HS-27A (cell line): ENCODE measurements around the gene NRP2.

Experiments used
- DNase-seq: peaks from one replicate; pipeline ENCODE4 v3.0.0-alpha.2; 2012; ENCODE audit warnings: low read depth, missing footprints

Gene NRP2

GRCh38 chr2:205706769-205707381, 24.6 kb downstream of the NRP2 start:
- DNase-seq: no peak

GRCh38 chr2:205708231-205708631, 25.9 kb downstream of the NRP2 start:
- no peak for DNase-seq

DNA sequence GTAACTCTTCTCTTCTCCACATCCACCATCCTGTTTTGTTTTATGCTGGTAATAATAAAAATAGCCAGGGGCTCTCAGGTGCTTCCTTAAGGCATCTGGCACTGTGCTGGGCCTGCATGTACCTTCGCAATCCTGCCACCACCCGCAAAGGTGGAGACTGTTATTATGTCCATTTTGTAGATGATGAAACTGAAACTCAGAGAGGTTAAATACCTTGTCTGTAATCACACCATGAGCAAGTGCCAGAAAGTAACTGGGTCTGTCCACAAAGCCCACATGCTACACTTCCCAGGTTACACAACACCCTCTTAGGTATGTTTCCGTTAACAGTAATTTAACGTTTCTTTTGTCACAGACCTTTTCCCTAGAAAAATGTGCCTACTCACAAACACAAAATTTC, 27.0 kb downstream of the NRP2 start:
- DNase-seq: no peak

- no peak for DNase-seq
These were observed 30.2 kb downstream of the NRP2 start for GRCh38 chr2:205712508-205712907.

- no peak for DNase-seq
These were observed 30.8 kb downstream of the NRP2 start for GRCh38 chr2:205713086-205713485.

DNA sequence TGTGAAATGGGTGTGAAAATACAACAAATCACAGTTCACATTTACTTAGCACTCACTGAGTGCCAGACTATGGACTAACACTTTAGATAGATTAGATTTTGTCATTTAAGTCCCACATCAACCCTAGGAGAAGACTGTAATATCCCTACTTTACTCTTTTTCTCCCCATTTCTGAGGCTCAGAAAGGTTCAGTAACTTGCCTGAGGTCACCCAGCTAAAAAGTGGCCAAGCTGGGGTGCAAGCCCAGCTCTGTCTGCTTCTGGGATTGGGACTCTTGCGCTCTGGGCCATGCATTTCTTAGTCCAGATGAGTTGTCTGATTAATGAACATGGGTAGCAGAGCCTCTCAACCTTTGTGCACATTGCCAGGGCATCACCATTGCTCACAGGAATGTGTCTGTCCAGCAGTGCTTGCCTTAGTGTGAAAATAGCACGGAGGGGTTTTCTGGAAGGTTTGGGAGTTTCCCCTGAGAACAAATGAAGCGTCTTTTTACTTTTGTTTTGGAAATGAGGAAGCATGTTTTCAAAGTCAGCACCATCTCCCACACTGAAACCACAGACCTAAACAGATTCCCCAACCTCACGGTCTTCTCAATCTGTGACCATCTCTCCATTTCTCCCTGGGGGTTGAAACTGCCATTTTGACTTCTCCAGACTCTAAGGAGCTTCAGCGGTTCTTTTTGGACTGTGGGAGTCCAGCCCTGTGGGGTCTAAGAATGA, 31.9 kb downstream of the NRP2 start:
- no peak for DNase-seq

DNA sequence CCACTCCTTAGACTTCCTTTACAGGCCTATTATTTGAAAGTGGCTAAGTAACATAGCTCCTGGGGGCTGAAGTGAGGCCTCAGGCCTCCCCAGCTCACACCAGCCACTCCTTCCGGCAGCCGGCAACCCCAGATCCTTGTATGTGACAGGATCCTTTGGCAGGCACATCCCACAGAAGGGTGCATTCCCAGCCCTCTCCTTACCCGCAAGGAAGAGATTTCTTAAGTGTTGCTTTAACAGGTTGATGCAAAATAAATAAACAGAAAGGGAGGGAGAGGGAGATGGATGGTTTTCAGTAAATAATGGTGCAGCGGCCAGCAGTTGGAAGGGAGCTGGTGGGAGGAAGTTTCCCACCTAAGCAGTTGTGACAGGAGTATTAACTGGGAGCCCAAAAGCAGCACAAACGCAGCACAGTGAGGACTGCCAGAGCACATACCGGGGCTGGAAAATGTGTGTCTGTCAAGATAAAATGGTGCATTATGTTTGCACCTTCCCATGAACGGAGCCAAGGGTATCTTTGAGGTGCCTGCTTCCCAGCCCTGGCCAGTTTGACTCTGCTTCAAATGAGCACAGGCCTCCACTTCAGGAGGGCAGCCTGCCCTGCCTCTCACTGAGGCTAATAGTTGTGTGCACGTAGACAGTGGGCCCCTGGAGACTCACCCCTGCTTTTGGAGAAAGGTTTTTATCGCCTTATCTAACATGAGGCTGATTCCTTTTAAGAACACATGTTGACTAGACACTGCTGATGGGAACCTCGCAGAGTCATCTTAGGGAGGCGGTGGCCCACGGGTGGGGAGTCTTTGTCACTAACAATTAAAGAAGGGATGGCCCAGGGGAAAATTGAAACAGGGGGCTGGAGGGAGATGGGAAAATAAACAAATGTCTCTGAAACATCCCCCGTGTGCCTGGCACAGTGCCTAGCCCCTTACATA, 32.8 kb downstream of the NRP2 start:
- no peak for DNase-seq

DNA sequence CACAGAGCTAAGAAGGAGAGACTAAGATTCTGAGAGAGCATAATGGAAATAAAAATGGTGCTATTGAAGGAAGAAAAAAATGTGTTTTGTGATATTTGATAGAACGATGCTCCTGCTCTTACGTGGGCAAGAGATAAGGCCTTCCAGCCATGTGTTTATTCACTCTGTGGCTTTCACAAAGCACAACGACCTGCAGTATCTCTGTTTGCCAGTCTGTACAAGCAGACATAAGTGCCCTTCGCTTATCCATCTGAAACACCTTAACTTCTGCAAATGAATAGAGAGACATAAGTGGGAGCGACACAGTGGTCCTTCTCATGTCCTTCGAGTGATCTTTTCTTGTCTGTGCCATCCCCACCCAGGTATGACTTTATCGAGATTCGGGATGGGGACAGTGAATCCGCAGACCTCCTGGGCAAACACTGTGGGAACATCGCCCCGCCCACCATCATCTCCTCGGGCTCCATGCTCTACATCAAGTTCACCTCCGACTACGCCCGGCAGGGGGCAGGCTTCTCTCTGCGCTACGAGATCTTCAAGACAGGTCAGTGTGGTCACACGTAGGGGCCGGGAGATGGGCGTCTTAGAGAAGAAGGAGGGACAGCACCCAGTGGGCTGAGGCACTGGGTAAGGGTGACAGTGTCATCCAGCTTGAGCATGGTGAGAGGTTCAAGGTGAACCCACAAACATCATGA, 33.7 kb downstream of the NRP2 start:
- no peak for DNase-seq

DNA sequence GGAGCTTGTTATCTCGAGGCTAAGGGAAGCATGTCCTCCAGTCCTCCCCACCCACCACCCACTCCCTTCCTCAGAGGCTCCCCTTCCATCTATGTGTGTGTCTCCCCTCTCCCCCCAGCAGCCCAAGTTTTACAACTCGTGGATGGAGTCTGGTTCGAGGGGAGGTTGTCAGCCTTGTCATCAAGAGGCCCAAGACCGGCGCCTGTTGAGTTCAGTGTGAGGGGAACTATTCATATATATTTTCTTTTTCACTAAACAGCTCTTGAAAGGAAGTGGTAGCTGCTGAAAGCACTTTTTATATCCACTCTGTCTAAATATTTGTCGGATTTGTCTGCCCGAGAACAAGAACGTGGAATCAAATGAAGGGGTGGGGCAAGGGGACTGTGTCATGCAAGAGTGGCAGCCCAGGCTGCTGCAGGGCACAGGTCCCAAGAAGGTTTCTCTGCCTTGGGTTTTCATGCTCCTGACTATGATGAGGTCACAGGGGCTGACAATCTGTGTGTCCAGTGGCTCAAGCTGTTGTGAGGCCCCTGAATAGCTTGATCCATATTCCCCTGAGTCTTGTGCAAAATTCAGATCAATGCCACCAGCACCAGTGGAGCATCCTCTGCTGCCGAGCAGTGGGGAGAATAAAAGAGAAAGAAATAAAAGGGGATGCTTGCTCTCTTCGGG, 35.0 kb downstream of the NRP2 start:
- DNase-seq: no peak

DNA sequence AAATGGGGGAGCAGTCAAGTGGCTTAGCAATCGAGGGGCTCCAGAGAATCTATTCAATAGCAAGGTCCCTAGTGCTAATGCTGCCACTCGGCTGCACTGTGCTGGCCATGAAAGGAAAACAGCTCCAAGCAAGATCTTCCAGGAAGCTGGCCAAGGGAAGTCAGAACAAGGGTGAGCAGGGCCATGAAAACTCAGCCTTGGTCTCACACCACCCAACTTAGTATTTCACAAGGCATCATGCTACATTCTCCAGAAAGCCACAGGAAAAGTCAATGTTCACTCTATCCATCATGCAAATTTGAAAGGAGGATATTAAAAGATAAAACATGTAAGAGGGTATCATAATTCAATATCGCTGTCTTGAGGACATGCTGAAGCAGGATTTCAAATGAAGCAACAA, 35.7 kb downstream of the NRP2 start:
- DNase-seq: no peak

- no peak for DNase-seq
These were observed 37.5 kb downstream of the NRP2 start for GRCh38 chr2:205719847-205720246.

GRCh38 chr2:205720451-205720902, 38.2 kb downstream of the NRP2 start:
- DNase-seq: no peak

- DNase-seq: no peak
These were observed 38.8 kb downstream of the NRP2 start for GRCh38 chr2:205721057-205721449.

DNA sequence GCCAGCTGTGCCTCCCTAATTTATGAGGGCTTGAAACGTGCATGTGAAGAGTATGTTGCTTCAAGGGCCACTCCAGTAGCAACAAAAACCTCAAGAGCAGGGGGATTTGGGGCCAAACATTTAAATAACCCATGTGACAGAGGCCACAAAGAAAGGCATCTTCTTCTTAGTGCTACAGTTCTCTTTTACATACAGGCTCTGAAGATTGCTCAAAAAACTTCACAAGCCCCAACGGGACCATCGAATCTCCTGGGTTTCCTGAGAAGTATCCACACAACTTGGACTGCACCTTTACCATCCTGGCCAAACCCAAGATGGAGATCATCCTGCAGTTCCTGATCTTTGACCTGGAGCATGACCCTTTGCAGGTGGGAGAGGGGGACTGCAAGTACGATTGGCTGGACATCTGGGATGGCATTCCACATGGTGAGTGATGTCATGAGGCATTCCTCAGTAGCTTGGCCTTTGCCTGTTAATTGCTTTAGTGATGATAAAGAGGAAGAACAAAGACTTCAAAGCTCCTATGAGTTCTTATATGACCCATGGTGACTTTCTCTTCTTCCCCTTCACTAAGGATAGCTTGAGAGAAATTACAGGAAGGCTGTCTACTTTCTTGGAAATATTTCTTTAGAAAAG, 40.1 kb downstream of the NRP2 start:
- DNase-seq: no peak

- DNase-seq: no peak
These were observed 40.9 kb downstream of the NRP2 start for GRCh38 chr2:205723179-205723578.

- DNase-seq: no peak
These were observed 42.8 kb downstream of the NRP2 start for GRCh38 chr2:205725059-205725458.

DNA sequence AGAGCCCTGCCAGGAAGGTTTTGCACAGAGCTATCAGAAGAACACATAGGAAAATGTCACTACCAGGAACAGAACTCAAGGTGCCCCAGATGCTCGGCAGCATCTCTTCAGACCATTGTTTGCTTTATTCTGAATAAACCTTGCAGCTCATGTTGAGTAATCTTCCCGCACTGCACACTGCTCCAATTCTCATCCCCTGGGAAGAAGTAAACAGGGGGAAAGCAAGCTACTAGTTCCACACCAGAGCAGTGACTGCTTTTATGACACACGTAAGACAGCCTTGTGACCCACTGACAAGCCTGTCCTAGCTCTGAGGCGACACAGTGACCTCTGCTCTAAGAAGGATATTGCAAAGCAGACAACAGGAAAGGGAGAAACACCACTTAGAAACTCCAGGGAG, 44.2 kb downstream of the NRP2 start:
- no peak for DNase-seq

- no peak for DNase-seq
These were observed 44.9 kb downstream of the NRP2 start for GRCh38 chr2:205727174-205727573.

GRCh38 chr2:205728366-205728765, 46.1 kb downstream of the NRP2 start:
- no peak for DNase-seq

GRCh38 chr2:205730191-205730590, 47.9 kb downstream of the NRP2 start:
- DNase-seq: no peak
